Stimulated activated CD8-positive, alpha-beta memory T cell treated with anti-CD3 and anti-CD28 coated beads, Interleukin-15, amount 100 ng/mL, for 4 hours (primary cell): ENCODE measurements around the gene LRCH4.

Source experiments
- DNase-seq, 2 donors: peaks; one replicate each; pipeline ENCODE4 v3.0.0-alpha.2; 2020; ENCODE audit warnings: low read depth in 2 of 2

The LRCH4 gene

GRCh38 chr7:100604976-100605911, 19.3 kb upstream of the LRCH4 start:
- no peak for DNase-seq

GRCh38 chr7:100604028-100604975, 18.4 kb upstream of the LRCH4 start:
- peak; percentile 48 to 67 for DNase-seq

- no peak for DNase-seq
Observed at GRCh38 chr7:100603726-100604027, 17.7 kb upstream of the LRCH4 start.

- DNase-seq, result no peak
Observed at GRCh38 chr7:100602889-100603725, 17.2 kb upstream of the LRCH4 start.

GRCh38 chr7:100600730-100601038, 14.8 kb upstream of the LRCH4 start:
- no peak for DNase-seq

GRCh38 chr7:100599911-100600729, 14.2 kb upstream of the LRCH4 start:
- no peak for DNase-seq

GRCh38 chr7:100598425-100598824, 12.5 kb upstream of the LRCH4 start:
- no peak for DNase-seq

- no peak for DNase-seq
Observed at GRCh38 chr7:100595188-100595587, 9.3 kb upstream of the LRCH4 start.

- DNase-seq, result no peak
Observed at GRCh38 chr7:100591596-100591995, 5.7 kb upstream of the LRCH4 start.

GRCh38 chr7:100590077-100590737, 4.3 kb upstream of the LRCH4 start:
- DNase-seq, result no peak

- no peak for DNase-seq
Observed at GRCh38 chr7:100589341-100589947, 3.5 kb upstream of the LRCH4 start.

- no peak for DNase-seq
Observed at GRCh38 chr7:100588438-100588837, 2.5 kb upstream of the LRCH4 start.

GRCh38 chr7:100586266-100587025, 517 bp upstream of the LRCH4 start, which contains the start of gene FBXO24:
Gene FBXO24 (plus strand): TSS chr7:100586328. CDS start chr7:100586626, 298 bp downstream.
- peak; percentile 98 to 99 for DNase-seq

- DNase-seq, result no peak
Observed at GRCh38 chr7:100584683-100585510, 1.0 kb downstream of the LRCH4 start.

GRCh38 chr7:100584054-100584682, 1.8 kb downstream of the LRCH4 start:
- no peak for DNase-seq

- DNase-seq, result peak in 1 of 2 donors; percentile 36
Observed at GRCh38 chr7:100583132-100584053, 2.5 kb downstream of the LRCH4 start.

- DNase-seq, result no peak
Observed at GRCh38 chr7:100582650-100583049, 3.3 kb downstream of the LRCH4 start.
